Activated CD4-positive, alpha-beta T cell treated with anti-CD3 and anti-CD28 coated beads, Interleukin-2, amount 50 U/mL, for 24 hours (primary cell): ENCODE measurements around the gene SLCO2B1.

Source experiments
- DNase-seq, 2 donors: peaks; one replicate each; pipeline ENCODE4 v3.0.0-alpha.2; 2020; ENCODE audit warnings: low read depth in 1 of 2, low spot score in 1 of 2

Gene SLCO2B1

GRCh38 chr11:75214411-75214821 is 63.5 kb downstream of the SLCO2B1 start:
- peak; percentile 61 to 62 for DNase-seq

DNA sequence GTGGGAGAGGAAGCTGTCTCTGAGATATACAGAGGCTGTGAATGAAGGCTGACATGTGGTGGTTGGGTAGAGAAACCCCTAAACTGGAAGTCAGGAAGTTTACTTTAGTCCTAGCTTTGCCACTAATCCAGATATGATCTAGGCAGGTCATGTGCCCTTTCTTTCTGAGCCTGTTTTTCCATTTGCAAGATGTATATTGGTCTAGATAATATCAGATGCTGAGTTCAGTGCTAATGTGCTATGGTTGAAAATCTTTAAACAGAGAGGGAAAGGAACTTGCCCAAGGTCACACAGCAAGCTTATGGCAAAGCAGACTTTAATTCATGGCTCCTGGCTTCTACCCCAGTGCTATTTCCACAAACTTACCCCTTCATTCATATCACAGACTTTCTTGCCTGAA is 63.9 kb downstream of the SLCO2B1 start:
- DNase-seq = no peak

GRCh38 chr11:75219869-75220268 is 69.0 kb downstream of the SLCO2B1 start:
- no peak for DNase-seq

DNA sequence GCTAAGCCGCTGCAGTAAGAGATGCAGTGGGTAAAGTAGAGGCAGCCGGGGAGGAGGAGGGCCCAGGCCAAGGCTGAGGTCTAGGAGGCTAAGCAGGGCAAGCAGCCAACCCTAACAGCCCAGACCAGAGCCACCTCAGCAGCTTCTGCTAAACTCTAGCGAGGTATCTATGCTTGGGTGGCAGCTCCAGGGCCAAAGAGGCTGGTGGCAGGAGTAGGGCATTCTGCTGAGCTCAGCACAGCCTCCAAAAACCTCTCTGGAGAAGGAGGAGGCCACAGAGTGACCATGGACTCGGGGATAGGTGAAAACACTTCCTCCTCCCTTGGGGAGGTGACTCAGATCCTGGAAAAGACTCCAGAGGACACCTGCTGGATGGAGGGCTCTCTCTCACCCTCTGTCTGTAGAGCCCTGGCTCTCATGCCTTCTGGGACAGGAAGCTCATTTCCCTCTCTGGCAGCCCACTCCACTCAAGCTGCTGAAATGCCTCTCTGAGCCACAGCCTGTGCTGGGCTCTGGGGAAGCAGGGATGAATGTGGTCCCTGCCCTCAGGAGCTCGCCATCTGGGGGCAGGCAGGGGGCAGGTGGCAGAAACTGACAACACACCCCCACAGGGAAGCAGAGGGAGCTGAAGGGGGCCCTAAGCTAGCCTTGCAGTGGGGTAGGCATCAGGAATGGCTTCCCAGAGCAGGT is 73.2 kb downstream of the SLCO2B1 start:
- no peak for DNase-seq

DNA sequence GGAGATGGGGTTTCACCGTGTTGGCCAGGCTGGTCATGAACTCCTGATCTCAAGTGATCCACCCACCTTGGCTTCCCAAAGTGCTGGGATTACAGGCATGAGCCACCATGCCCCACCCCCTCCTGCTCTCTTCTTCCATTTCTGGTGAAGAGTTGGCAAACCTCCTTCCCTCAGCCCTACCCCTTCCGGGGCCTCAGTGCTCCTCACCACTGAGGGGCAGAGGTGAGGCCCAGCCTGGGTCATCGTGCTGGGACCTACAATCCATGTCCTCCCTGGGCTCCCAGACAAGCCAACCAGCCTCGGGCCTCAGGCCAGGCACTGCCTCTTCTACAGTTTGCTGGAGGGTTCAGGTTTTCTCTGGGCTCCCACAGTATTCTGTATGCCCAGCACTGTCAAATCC is 74.9 kb downstream of the SLCO2B1 start:
- DNase-seq = no peak

GRCh38 chr11:75229466-75229865 is 78.6 kb downstream of the SLCO2B1 start:
- DNase-seq = no peak

DNA sequence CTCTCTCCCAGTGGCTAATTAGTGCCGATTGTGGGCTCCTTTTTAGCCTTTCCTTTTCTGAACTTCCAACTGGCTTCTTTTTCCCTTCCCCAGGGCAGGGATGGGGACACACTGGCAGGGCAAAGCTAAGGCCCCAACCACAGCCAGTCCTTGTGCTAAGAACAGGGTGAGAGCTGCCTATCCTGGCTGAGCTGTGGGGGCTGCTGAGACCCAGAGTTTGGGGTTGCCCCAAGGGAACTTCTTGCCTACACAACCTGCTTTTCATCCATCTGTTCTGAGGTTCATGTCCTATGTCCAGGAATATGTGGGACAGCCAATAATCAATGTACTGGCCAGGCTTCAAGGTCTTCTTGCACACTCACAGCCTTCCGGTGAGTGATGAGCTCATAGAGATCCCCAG is 79.7 kb downstream of the SLCO2B1 start:
- no peak for DNase-seq

- DNase-seq = no peak
Measured at GRCh38 chr11:75233754-75234172, 82.9 kb downstream of the SLCO2B1 start.

DNA sequence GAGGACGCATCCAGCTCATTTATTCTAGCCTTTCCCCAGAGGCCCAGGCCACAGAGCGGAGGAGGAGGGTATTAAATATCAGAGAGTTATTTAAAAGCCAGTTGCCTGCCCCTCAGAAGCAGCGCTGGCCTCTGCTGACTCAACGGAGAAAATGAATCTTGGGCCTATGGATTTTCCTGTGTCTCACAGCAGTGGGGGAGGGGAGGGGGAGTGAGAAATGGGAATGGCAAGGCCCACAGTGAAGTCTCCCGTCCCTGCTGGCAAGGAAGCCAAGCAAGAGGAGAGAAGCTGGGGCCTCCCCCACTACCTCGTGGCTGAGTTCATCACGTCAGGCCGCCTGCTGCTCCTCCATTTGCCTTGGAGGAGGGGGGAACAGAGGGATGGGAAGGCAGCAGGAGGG is 85.2 kb downstream of the SLCO2B1 start:
- DNase-seq = no peak

DNA sequence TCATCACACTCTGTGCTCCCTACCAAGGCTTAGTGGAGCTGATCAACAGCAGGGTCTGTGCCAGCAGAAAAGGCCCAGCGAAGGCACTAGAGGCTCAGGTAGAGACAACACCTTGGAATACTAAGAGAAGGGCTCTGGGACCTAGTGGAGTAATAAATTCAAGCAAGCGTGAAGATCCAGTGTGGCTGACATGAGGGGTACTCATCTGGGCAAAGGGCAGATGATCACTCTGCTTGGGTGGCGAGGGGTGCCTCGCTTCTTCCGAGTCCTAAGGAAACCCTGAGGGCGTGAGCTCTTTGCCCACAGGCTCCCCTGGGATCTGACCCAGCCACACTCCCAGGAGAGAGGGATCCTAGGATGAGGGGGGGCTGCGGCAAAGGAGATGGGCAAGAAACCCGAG is 86.1 kb downstream of the SLCO2B1 start:
- no peak for DNase-seq

GRCh38 chr11:75238595-75239440 is 87.9 kb downstream of the SLCO2B1 start:
- DNase-seq = no peak

DNA sequence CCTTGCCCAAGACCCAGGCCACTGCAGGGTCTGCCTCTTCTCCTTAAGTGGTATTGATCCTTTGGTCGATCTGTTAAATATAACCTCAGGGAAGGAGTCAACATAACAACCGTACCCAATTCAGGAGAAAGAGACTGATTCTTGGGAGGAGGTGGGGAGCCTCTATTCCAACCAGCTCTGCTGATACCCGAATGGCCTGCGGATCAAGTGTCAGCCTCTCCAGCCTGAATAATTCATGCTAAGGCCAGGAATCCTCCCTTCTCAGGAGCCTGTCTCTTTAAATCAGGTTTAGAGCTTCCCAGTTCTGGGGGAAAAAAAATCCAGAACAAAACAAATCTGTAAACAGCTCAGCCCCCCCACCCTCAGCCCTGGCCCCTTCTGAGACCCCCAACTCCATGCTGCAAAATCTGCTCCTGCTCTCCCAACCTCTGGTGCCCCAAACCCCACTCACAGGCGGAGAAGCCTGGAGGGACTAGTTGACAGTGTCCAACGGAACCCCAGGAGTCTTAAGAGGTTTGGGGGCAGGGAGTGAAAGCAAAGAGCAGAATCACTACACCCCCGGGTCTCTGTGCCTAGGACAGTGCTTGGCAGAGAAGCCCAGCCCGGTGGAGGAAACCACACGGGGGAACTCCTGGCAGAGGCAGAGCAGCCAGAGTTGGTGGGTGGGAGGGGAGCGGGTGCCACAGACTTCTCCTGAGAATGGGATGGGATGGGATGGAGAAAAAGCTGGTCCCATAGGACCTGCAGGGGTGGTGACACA is 88.8 kb downstream of the SLCO2B1 start:
- DNase-seq = no peak

- DNase-seq = no peak
Measured at GRCh38 chr11:75240311-75241035, 89.6 kb downstream of the SLCO2B1 start, which contains the start of gene TPBGL. TPBGL (plus strand) TSS chr11:75240774; CDS start chr11:75241050, 276 bp downstream.

- DNase-seq = peak; percentile 72 to 82
Measured at GRCh38 chr11:75241036-75241905, 90.4 kb downstream of the SLCO2B1 start.

DNA sequence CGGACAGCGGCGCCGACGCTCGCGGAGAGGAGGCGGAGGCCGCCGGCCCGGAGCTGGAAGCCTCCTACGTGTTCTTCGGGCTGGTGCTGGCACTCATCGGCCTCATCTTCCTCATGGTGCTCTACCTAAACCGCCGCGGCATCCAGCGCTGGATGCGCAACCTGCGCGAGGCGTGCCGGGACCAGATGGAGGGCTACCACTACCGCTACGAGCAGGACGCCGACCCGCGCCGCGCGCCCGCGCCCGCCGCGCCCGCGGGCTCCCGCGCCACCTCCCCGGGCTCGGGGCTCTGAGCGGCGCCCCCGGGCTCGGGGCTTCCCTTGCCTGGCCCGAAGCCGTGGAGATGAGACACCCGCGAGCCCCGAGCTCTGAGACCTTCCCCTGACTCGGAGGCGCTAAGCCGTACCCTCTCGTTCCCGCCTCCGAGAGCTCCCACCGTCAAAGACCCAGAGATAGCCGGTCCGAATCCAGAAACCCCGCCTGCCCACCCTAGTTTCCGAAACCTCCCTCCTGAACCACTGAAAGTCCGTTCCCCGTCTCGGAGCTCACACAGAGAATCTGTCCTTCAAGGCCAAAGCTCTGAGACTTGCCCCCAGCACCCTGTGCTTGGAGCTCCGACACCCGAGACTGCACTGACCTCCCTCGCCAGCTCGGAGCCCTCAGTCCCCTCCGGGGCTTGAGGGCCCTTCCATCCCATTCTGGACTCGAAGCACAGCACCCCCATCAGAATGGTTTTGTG is 91.2 kb downstream of the SLCO2B1 start:
- DNase-seq = no peak

DNA sequence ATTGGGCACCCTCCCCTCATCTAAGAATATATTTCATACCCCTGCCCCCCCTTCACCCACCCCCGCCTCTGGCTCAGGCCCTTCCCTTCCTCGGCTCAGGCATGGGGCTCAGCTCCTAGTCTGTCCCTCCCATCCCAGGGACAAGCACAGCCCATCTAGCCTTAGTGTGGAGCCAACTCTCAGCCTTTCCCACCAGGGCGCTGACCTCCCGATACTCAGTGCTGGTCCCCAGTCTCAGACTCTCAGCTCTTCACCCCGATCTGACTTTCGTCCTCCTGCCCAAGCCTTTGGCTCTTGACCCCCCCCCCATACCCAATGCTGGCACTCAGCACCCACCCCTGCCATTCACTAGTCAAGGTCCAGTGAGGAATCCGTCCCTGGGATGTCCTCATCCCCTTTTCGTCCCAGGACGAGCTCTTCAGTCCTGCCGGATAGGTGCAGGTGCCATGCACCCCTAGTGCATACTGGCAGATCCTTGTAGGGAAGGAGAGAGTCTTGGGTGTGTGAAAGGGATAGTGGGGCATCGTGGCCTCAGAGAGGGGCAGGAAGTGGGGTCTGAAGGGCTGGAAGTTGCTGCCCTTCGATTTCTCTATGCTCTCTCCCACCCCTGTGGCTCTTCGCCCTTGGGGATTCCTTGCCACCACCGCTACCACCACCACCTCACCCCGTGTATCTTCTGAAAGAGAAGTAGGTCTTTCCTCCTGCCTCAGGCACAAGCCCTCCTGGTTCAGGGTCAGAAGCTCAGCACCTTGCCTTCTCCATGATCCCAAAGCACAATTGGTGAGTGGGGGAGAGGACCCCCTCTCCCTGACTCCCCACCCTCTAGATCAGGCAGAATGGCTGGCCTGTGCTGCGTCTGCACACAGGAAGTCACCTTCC is 92.1 kb downstream of the SLCO2B1 start:
- DNase-seq = no peak

DNA sequence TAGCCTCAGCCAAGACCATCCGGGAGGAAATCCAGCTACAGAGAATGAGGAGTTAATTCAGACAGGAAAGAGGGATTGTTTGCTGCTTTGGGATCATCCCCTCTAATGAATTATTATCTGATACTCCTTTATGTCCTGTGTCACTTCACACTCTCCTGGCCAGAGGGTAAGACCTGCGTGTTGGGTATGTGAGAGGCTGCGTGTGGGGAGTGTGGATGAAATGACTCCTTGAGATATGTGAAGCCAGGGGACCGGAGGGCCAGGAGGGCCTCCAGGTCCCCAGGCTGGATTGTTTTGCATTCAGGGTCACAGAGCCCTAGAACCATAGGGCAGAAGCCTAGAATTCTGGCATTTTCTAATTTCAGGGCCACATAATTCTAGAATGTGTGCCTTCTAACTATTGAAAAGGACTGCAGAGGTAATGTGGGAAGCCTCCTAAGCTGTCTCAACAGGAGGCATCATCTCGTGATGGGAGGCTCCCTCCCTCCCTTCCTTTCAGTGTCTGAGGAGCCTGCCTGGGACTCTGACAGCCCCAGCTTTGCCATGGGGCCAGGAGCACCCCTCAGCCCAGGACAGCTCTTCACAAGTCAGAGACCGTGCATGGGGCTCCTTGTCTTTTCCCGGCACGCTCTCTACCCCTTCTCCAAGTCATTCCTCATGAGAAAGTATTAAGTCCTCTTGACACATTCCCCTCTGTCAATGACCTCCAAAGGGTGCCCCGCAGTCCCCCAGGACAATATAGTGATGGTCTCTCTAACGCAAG is 93.3 kb downstream of the SLCO2B1 start:
- DNase-seq = no peak
